ENCODE measurements around the gene LAMC2. TPM values are rescaled to one million over a fixed set of nuclear protein-coding genes. Genes with fewer than 3 reads are reported as not detected.

The LAMC2 gene
- total and polyA plus RNA-seq, 10 of the 15 experiments (the other 5 are each of a cell fraction or from before 2014, with no cell fraction given) = 0.27 to 1.5 (median 0.92) TPM

DNA sequence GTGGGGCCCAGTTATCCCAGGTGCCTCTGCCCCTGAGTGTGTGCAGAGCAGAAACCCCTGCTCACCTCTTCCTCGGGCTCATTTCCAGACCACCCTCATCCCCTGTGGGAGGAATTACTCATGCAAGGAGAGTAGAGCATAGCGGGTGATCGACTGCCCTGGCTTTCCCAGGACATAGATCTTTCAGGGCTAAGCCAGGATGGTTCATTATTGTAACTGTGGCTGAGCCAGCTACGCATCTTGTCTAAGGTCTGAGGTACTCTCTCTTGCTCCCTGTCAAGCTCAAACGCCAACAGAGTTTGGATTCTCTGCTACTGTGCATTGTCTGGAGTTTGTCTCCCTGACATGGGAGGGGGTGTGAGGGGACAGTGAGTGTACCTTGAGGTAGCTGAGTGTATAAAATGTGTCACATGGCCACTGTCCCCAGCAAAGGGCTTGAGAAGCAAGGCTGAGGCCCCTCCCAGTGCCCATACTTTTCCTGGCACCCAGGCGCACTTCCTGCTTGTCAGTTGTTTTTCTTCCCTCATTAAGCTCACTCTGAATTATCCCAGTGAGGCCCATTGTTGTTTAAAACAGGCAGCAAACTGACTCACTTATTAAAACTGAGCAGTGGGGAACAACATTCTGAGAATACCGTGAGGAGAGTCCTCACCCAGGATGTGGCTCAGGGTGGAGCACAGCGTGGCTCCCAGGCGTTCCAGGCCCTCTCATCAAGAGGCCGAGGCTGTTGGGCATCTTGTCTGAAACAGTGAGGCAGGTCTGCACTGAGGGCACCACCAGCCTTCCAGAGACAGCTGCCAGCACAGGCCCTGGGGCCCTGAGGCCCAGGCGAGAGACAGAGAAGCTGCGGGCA lies 92.9 kb downstream of the LAMC2 start:
- ATAC-seq = no peak
- intact Hi-C loops (cut with micrococcal nuclease; ENCODE audit: unreplicated experiment) (loop anchor here (10.0 kb wide), 1 partner anchor 64 kb away; no protein-coding TSS in a partner anchor), in situ Hi-C loops (cut with MboI) (no loop called here)
- FAIRE-seq = no peak
- Histone ChIP-seq H3K9me3 (replicated peaks; ENCODE audit: control insufficient read depth, insufficient read depth, low read length) (no peaks in the 10 kb centered on the region), H3K4me1 (ENCODE audit: control insufficient read depth, insufficient read depth, low read length) (peaks cover 3% of the 10 kb centered on the region; the same call in 1 of the 2 replicates), H4K20me1 (ENCODE audit: control insufficient read depth, insufficient read depth) (no peaks in the 10 kb centered on the region), H2AFZ (ENCODE audit: control insufficient read depth, low read depth, low read length) (no peak overlapping the region; the same call in 1 of the 2 replicates), H3K9ac (ENCODE audit: control insufficient read depth, insufficient read depth, low read length) (no peak overlapping the region), H3K27me3 (replicated peaks in 1 of 2; ENCODE audit: control insufficient read depth in 2 of 2, insufficient read depth in 2 of 2, low read length in 1 of 2) (no peaks in the 10 kb centered on the region), H3K4me2 (ENCODE audit: control insufficient read depth, insufficient read depth) (no peak overlapping the region), H3K79me2 (ENCODE audit: control insufficient read depth, insufficient read depth, low read length) (no peaks in the 10 kb centered on the region), H3K27ac (ENCODE audit: control insufficient read depth, insufficient read depth) (no peak overlapping the region), H3K36me3 (ENCODE audit: control insufficient read depth in 2 of 2, insufficient read depth in 2 of 2, low read length in 1 of 2) (no peaks in the 10 kb centered on the region), H3K4me3 (no peak overlapping the region)
- DNase-seq (ENCODE audit: low read depth, low spot score) = no peak
- ChIA-PET SMC1A (ENCODE audit: uncharacterized antibody, unreplicated experiment) (interaction anchor here (0.8 to 7.0 kb wide), 16 partner anchors 8 to 318 kb away, joined by 3 to 152 read pairs (median 3); no protein-coding TSS in a partner anchor), RAD21 (ENCODE audit: unreplicated experiment) (interaction anchor here (0.6 to 7.3 kb wide), 10 partner anchors 8 to 318 kb away, joined by 4 to 114 read pairs (median 6); no protein-coding TSS in a partner anchor), POLR2A (interaction anchor here (1.3 to 1.9 kb wide), 4 partner anchors 32 to 51 kb away, joined by 3 to 6 read pairs (median 4); no protein-coding TSS in a partner anchor), CTCF (interaction anchor here (0.7 to 9.3 kb wide), 10 partner anchors 8 to 375 kb away, joined by 3 to 146 read pairs (median 6); no protein-coding TSS in a partner anchor)
- 35% methylated on average over 12 of the region's 12 CpGs for WGBS (ENCODE audit: insufficient coverage, insufficient replicate concordance, low lambda C conversion rate, missing lambda C conversion rate)
- BruUV-seq (replicated peaks) = no TSS peak
- TF ChIP-seq FOXM1 (IDR thresholded peaks at IDR 0.05; ENCODE audit: low read depth, low read length) (no peak), STAT3 (IDR thresholded peaks at IDR 0.05; ENCODE audit: low read depth, low read length) (no peak), MYC (IDR thresholded peaks at IDR 0.05; ENCODE audit: insufficient read depth, insufficient read length, insufficient replicate concordance, low read length, severe bottlenecking) (no peak), RFX5 (IDR thresholded peaks at IDR 0.05; ENCODE audit: low read depth, low read length) (no peak), CREB1 (IDR thresholded peaks at IDR 0.05; ENCODE audit: low read depth) (no peak)
- TF ChIP-seq, protein P1, sequence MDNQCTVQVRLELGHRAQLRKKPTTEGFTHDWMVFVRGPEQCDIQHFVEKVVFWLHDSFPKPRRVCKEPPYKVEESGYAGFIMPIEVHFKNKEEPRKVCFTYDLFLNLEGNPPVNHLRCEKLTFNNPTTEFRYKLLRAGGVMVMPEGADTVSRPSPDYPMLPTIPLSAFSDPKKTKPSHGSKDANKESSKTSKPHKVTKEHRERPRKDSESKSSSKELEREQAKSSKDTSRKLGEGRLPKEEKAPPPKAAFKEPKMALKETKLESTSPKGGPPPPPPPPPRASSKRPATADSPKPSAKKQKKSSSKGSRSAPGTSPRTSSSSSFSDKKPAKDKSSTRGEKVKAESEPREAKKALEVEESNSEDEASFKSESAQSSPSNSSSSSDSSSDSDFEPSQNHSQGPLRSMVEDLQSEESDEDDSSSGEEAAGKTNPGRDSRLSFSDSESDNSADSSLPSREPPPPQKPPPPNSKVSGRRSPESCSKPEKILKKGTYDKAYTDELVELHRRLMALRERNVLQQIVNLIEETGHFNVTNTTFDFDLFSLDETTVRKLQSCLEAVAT (IDR thresholded peaks at IDR 0.05) = no peak
- TF ChIP-seq, protein P2, sequence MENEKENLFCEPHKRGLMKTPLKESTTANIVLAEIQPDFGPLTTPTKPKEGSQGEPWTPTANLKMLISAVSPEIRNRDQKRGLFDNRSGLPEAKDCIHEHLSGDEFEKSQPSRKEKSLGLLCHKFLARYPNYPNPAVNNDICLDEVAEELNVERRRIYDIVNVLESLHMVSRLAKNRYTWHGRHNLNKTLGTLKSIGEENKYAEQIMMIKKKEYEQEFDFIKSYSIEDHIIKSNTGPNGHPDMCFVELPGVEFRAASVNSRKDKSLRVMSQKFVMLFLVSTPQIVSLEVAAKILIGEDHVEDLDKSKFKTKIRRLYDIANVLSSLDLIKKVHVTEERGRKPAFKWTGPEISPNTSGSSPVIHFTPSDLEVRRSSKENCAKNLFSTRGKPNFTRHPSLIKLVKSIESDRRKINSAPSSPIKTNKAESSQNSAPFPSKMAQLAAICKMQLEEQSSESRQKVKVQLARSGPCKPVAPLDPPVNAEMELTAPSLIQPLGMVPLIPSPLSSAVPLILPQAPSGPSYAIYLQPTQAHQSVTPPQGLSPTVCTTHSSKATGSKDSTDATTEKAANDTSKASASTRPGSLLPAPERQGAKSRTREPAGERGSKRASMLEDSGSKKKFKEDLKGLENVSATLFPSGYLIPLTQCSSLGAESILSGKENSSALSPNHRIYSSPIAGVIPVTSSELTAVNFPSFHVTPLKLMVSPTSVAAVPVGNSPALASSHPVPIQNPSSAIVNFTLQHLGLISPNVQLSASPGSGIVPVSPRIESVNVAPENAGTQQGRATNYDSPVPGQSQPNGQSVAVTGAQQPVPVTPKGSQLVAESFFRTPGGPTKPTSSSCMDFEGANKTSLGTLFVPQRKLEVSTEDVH (IDR thresholded peaks at IDR 0.05; ENCODE audit: low read depth, partially characterized antibody) = no peak
- TF ChIP-seq, protein P3, sequence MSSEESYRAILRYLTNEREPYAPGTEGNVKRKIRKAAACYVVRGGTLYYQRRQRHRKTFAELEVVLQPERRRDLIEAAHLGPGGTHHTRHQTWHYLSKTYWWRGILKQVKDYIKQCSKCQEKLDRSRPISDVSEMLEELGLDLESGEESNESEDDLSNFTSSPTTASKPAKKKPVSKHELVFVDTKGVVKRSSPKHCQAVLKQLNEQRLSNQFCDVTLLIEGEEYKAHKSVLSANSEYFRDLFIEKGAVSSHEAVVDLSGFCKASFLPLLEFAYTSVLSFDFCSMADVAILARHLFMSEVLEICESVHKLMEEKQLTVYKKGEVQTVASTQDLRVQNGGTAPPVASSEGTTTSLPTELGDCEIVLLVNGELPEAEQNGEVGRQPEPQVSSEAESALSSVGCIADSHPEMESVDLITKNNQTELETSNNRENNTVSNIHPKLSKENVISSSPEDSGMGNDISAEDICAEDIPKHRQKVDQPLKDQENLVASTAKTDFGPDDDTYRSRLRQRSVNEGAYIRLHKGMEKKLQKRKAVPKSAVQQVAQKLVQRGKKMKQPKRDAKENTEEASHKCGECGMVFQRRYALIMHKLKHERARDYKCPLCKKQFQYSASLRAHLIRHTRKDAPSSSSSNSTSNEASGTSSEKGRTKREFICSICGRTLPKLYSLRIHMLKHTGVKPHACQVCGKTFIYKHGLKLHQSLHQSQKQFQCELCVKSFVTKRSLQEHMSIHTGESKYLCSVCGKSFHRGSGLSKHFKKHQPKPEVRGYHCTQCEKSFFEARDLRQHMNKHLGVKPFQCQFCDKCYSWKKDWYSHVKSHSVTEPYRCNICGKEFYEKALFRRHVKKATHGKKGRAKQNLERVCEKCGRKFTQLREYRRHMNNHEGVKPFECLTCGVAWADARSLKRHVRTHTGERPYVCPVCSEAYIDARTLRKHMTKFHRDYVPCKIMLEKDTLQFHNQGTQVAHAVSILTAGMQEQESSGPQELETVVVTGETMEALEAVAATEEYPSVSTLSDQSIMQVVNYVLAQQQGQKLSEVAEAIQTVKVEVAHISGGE (CRISPR knock-in tag; IDR thresholded peaks at IDR 0.05) = no peak
